OCI-LY3 (cell line): ENCODE data around the gene FERMT1.

Source experiments
- EZH2phosphoT487 ChIP-seq: fragments of 200-600 bp; shearing (Covaris generic); IDR thresholded peaks from 2 replicates; pipeline ENCODE4 v1.6.1; 2018; ENCODE audit warnings: antibody characterized with exemption, mixed run types, low read depth
- TF ChIP-seq, protein P1 (sequence below): fragments of 200-600, 300-600 bp; sonication (generic); IDR thresholded peaks from 2 replicates; pipeline ENCODE4 v1.5.1; 2014; ENCODE audit warnings: antibody characterized with exemption, low read length, low read depth

DNA sequence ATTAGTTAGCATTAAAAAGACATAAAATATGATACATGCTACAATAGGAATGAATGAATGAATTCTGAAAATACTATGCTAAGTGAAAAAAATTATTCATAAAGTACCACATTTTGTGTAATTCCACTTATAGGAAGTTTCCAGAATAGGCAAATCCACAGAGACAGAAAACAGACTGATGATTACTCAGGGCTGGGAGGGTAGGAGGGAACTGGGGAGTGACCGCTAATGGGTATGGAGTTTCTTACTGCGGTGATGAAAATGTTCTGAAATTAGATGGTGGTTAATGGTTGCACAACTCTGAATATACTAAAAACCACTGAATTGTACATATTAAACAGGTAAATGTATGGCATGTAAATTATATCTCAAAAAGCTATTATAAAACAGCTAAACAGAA is 22.6 kb downstream of the FERMT1 start:
- TF ChIP-seq, protein P1, sequence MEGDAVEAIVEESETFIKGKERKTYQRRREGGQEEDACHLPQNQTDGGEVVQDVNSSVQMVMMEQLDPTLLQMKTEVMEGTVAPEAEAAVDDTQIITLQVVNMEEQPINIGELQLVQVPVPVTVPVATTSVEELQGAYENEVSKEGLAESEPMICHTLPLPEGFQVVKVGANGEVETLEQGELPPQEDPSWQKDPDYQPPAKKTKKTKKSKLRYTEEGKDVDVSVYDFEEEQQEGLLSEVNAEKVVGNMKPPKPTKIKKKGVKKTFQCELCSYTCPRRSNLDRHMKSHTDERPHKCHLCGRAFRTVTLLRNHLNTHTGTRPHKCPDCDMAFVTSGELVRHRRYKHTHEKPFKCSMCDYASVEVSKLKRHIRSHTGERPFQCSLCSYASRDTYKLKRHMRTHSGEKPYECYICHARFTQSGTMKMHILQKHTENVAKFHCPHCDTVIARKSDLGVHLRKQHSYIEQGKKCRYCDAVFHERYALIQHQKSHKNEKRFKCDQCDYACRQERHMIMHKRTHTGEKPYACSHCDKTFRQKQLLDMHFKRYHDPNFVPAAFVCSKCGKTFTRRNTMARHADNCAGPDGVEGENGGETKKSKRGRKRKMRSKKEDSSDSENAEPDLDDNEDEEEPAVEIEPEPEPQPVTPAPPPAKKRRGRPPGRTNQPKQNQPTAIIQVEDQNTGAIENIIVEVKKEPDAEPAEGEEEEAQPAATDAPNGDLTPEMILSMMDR: no peak
- TF ChIP-seq EZH2phosphoT487: no peak
